ENCODE measurements around the gene TAL2.
"Not testable (repeated sequence)": the region's sequence is repeated elsewhere in the genome, so short reads cannot be mapped to it uniquely, and the experiment has no call there.

TAL2 gene

DNA sequence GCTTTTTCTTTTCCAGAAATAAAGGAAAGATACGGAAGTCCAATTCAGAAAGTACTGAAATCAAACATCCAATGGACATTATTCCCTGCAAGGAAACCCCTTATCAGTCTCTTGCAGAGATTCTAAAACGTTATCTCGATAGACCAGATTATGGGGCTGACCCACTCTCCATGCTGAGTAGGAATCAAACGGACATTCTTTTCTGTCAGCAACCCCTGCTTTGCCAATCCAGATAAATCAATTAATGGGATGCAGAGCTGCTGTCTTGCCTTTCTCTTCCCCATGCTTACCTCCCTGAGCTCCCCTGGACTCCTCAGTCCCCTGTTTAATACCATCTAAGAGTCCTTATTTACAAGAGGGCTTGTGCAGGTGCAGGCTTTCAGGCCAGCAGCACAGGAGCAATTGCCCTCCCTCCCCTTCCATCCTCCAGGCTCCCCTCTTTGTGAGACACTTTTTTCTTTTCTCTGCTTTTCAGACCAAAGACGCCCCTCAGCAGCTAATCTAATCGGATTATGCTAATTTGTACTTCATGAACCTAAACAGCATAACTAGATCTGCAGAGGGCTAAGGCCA is 14.2 kb downstream of the TAL2 start:
- DNase-seq (ENCODE audit: low spot score): no peak

DNA sequence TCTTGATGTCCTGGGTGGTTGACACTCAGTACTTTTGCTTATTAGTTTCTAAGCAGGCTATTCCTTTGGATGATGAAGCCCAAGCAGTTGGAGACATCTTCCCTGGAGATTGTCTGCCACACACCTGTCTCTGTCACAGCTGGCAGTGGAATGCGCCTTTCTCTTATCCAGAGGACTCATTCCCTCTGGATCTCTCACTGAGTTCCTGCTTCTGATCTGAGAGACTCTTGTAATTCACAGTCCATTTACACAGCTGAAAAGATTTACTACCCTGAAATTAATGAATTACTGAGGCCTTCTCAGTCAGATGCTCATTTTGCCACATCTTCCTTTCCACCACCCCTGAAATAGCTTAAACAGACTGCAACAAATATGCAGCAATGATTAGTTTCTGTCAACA is 15.9 kb downstream of the TAL2 start:
- no peak for DNase-seq (ENCODE audit: low spot score)

DNA sequence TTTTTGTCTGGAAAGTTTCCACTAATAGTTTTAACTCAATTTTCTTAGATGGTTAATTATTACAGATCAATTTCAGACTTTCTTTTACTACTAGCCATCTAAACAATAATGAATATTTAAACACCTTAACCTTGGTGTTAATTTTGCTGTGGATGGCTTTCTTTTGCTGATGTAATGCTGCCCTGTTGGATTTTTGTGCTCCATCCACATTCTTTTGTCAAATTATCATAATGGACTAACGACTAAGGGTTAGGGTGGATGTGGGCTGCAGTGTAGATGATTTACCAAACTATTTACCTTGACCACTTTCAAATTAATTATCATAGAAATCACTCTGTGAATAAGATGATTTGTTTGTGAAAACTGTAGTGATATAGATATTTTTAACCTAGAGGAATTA is 16.5 kb downstream of the TAL2 start:
- no peak for DNase-seq (ENCODE audit: low spot score)

DNA sequence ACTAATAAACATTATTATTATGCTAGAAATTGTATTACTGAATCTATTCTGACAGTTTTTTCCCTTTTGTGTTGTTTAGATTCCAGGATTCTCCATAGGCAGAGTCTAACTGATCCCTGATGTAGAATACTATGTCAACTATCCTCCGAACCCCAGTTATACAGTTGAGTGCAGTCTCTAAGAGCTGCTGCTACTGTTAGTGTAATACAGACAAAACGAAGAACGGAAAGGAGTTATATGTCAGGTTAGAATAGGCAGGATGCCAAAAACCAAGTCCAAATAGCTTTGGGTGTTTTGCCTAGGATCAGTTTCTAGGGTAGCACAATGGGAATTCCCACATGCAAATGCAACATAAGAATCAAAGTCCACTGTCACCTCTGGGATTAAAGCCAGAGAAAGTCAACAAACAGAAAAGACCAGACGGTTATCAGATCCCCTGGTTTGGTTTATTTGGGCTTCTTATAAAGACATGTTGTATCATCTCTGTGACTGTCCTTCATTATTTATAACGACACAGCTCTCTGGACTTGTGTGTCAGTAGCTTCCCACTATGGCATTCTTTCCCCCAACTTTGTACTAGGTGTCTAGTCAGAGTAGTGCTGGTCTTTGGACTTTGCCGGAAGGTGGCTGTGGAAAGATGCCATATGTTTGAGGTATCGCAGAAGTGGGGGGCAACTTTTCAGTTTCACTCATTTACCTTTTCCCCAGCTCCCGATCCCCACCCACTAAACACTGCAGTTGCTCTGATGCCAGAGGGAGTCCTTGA is 17.2 kb downstream of the TAL2 start:
- no peak for DNase-seq (ENCODE audit: low spot score)

DNA sequence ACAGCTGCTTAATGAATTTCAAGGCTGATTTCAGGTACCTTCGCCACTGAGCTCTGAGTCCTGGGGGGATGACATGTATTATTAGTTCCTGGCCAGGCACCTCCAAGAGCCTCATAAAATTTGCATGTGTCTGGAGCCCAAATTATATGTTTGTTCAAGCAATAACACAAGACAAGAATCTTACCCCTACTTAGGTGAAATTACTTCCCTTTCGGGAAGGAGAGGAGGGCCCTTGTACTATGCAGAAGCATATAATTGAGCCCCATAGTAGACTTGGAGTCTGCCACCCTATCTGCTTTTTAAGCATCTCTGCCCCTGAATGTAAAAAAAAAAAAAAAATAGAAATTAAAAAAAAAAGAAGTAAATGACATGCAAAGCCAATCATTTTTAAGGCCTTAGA is 19.1 kb downstream of the TAL2 start:
- DNase-seq (ENCODE audit: low spot score): no peak

DNA sequence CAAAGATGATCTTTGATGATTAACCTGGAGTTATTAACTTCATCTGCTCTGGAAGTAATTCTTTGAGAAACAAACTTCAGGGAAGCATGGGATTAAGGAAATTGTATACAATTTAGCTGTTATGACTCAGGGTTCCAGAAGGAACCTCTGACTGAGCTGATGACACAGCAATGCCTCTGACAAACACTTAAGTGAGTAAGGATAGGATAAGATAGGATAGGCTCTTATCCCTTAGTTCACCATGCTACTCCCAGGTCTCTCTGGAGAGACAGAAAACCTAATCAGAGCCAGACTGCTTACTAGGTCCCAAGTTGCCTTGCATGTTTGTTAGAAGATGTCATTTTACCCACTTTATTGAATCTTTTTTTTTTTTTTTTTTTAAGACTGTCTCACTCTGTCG is 19.5 kb downstream of the TAL2 start:
- peak; percentile 90 for DNase-seq (ENCODE audit: low spot score)

DNA sequence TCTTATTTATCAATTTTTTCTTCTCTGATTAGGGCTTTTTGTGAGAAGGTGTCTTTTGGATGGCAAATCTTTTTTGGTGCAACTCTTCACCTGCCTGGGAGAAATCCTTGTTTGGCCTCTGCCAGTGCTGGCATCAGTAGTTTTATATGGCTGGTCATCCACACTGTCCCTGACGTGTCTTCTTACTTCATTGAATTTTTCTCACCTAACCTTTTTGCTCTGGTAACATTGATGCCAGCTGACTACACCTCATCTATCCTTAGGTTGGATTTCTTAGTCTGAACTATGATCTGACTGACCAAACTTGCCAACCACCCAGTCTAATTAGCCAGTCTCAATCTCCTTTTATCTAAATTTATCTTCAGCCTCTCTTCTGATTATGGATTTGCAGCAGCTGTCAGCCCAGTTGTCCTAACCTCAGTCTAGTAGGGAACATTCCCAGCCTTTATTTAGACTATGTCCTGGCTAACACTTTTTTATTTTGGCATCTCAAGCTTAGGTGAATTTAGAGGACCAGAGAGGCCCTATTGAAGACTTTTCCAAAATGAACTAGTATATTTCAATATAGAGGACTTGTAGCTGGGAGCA is 21.5 kb downstream of the TAL2 start:
- no peak for DNase-seq (ENCODE audit: low spot score)

DNA sequence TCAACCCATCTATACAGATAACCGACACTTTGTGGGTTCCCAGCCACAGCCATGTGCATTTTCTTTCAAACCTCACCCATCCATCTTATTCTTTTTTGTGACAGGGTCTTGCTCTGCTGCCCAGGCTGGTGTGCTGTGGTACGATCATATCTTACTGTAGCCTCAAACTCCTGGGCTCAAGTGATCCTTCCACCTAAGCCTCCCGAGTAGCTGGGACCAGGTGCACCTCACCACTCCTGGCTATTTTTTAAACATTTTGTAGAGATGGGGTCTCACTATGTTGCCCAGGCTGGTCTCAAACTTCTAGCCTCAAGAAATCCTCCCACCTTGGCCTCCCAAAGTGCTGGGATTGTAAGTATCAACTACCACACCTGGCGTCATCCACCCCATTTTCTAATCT is 24.7 kb downstream of the TAL2 start:
- DNase-seq (ENCODE audit: low spot score): no peak

DNA sequence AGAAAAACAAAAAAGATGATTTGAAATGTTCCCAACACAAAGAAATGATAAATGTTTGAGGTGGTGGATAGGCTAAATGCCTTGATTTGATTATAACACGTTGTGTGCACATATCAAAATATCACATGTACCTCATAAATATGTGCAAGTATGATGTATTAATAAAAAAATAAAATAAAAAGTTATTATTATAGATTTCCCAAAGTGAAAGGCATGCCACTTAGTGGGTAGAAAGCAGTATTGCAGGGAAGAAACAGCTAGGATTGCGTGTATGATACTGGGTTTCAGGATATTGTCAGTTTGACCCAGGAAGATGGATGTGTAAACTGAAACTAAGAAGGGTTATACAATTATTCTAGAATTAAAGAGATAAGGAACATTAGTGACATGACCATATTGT is 28.5 kb downstream of the TAL2 start:
- DNase-seq (ENCODE audit: low spot score): peak; percentile 67

DNA sequence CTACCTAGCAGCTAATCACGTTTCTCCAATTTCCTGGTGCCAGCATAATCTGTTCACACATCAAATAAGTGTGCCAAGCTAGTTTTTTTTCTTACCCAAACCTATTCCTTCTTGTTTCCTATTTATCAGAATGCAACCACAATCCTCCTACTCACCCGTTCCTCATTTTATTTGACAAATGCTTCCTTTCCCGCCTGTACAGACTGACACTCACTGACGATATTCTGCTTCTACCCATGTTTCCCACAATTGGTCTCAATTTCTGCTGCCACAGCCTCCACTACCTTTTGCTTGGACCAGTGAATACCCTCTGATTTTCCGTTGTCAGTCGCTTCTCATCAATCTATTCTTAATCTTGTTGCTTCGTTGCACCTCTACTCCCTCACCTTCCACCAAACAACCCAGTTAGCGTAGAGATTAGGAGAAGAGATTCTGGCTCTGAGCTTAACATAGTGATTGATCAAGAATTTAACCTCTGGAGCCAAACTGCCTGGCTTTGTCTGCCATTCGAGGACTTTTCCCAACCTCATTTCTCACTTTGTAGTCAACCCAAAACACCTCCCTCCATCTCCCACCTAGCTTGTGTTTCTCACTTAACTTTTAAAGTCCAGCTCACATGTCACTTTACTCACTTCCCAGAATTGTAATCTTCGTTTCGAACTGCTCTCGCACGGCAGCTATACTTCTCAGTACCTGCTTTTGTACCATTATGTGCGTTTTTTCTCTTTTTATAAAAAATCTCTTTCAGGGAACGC is 31.4 kb downstream of the TAL2 start:
- DNase-seq (ENCODE audit: low spot score): peak; percentile 38

DNA sequence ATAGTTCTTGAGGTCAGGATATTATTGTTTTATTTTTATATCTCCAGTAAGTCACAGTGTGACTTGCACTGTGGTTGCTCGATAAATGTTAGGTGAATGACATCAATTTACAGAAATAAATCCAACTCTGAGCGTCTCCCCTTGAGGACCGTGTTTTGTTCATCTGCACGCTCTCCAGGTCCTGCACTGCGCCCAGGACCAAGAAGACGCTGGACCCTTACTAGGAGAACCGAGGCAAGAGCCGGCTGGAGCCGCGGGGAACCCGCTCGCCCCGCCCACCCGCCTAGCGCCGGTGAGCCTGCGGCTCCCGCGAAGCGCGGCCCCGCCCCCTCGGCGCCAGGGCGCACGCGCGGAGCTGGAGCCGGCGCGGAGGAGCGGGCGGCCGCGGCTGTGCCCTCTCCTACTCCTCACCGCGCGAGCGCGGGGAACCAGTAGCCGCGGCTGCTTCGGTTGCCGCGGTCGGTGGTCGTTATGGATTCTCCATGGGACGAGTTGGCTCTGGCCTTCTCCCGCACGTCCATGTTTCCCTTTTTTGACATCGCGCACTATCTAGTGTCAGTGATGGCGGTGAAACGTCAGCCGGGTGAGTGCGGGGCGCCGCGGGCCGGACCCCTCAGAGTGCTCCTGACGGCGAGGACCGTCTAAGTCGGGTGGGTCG is 32.1 kb downstream of the TAL2 start, which contains the start of gene TMEM38B:
TSS of gene TMEM38B (plus strand) at position 352 of the 658 bp plus-strand sequence. CDS start at position 472, 120 bp downstream.
- peak; percentile 85 for DNase-seq (ENCODE audit: low spot score)

DNA sequence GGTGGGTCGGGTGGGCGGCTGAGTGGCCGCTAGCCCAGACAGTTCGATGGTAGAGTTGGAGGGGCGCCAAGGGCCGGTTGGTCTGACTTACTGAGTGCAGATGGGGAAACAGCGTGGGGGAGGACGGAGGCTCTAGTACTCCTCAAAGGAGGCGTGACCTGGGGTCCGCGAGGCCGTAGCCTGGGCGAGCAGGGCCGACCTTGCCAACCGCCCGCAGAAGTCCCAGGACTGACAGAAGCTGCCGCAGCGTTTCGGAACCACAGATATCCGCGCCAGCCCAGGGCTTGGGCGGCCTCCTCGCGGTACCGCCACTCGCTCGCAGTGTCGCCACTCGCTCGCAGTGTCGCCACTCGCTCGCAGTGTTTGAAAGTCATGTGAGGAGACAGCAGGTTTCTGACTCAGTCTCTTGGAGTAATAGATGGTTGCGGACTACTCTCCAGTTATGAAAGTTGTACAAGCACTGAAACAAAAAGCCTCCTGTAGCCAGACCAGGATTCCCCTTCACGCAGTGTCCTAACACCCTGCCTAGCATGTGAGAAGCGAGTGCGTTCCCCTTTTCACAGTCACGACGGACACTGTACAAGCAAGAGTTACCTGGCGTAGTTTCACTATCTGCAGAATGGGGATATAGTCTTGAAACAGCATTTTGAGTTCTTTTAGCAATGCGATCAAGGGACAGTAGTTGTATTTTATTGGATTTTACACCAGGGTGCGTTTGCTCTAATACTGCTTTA is 32.8 kb downstream of the TAL2 start:
- peak; percentile 88 for DNase-seq (ENCODE audit: low spot score)

DNA sequence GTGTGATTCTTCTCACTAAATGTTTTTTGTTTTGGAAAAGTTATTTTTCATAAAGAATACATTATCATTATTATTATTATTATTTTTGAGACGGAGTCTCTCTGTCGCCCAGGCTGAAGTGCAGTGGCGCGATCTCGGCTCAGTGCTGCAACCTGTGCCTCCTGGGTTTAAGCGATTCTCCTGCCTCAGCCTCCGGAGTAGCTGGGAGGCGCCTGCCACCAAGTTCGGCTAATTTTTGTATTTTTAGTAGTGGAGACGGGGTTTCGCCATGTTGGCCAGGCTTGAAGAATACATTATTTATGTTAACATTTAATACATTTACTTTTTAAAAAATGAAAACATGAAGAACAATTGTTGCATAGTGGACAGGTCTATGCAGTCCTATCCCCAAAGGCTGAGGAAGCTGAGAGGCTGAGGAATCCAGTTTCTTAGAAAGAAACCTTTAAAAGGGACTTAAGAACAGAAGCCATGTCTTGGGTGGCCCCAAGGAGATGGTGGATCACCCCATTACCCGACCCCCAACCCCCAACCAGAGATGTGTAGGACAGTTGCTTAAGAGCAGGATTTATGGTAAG is 34.0 kb downstream of the TAL2 start:
- DNase-seq (ENCODE audit: low spot score): no peak

DNA sequence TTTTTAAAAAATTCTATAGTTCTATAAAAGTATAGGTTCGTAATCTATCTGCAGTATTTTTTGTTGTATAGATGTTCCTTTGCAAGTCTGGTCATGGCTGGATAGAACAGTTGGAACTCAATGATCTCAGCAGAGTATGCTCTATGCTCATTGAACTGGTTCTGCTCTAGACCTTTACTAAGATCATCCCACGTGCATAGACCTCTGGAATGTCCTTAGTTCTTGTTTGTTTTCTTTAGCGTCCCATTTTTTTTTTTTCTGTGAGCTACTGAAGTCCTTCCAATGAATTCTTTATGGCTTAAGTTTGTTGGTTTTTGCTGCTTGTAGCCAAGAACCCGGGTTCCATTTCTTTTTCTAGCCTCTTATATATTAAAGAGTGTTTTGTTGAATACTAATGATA is 35.6 kb downstream of the TAL2 start:
- no peak for DNase-seq (ENCODE audit: low spot score)

DNA sequence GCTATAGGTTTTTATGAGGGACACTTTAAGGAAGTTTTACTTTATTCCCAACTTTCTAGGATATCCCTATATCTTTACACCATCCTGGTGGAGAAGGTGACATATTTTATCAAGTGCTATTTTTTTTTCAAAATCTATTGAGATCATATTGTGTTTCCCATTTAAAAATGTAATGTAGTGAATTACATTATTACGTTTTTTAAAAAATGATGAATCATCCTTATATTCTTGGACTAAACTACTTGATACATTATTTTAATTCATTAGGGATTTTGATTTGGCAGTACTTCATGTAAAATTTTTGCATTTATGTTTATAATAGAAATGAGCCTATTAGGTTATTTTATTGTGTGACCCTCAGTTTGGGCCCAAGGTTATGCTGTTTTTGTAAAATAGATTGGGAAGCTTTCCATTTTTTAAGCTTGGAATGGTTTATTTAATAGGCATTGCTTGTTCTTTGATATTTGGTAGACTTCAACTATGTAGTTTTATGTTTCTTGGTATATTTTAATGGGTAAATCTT is 36.2 kb downstream of the TAL2 start:
- no peak for DNase-seq (ENCODE audit: low spot score)

DNA sequence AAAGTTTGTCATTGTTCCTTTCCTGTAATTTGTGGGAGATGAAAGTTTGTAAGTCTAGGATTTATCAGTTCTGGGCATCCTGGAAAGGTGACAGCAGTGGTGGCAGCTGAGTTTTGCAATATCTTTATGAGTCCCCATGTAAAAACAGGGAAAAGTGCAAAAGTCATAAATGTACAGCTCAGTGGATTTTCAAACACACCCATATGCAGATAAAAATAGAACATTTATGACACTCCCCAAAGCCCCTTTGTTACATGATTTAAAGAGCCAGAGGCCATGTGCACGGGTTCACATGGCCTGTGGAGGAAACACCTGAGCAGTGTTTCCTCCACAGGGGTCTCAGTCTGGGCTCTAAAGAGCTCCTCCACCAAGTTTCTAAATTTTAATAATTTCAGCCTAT is 38.4 kb downstream of the TAL2 start:
- DNase-seq (ENCODE audit: low spot score): no peak

DNA sequence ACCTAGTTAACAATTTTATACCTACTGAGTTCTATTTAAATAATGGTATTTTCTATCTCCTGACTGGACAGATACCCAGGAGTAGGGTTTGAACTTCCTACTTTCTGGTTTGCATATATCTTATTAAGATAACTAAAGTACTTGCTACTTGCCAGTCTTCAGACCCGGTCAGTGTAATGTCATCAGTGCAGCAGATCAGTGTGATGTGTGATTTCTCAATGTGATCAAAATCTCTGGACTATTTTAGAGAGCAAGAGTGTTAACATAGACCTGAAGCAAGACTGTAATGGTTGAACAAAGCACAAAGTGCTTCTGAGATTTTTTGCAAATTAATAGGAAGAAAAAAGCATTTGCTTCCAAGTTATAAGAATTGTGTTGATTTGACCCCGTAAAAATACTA is 38.9 kb downstream of the TAL2 start:
- DNase-seq (ENCODE audit: low spot score): no peak

DNA sequence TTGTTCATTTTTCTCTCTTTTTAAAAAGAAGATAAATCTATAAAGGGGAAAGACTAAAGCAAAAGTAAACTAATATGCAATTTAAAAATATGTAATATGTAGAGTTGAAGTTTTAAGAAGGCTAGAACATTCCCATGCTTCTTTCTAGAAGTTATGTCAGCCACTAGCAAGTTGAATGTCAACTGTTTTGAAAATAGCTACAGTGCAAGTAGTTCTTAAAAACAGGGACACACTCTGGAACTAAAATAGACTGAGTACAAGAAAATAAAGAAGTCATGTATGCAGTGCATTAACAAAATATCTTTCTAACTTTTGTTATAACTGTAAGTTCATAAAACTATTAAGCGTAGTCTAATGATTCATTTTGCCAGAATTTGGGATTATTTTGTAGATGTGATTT is 40.0 kb downstream of the TAL2 start:
- DNase-seq (ENCODE audit: low spot score): no peak

DNA sequence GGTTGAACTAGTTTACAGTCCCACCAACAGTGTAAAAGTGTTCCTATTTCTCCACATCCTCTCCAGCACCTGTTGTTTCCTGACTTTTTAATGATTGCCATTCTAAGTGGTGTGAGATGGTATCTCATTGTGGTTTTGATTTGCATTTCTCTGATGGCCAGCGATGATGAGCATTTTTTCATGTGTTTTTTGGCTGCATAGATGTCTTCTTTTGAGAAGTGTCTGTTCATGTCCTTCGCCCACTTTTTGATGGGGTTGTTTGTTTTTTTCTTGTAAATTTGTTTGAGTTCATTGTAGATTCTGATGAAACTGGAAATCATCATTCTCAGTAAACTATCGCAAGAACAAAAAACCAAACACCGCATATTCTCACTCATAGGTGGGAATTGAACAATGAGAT is 41.4 kb downstream of the TAL2 start:
- DNase-seq (ENCODE audit: low spot score): not testable (repeated sequence)

DNA sequence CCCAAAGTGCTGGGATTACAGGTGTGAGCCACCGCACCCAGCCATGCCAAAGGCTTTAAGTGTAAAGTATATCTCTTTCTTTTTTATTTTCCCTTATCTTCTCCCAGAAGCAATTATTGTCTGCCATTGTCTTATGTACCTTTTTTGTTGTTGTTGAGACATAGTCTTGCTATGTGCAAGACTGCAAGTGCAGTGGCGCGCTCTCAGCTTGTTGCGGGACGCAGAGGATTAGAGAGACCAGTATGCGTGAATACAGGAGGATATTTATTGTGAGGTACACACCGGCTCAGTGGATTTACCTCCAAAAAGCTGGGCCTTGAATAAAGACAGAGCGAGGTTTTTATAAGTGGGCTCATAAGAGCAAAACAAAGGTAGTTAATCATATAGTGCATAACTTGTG is 43.9 kb downstream of the TAL2 start:
- no peak for DNase-seq (ENCODE audit: low spot score)

DNA sequence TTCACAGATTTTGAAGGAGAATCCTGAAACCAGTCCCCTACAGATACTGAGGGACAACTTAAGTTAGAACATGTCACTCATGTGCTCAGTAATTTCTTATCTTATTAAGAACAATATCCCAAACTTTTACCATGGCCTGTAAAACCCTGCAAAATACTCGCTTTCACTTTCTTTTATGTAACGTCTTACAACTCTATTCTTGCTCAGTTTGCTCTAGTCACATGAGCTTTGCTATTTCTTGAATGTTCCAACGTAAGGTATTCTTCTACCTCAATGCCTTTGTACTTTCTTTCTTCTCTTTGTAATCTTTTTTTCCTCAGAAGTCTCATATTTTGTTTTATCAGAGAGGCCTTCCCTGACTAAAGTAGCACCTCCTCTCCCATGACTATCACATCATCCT is 46.1 kb downstream of the TAL2 start:
- no peak for DNase-seq (ENCODE audit: low spot score)
